GM12892 (cell line): ENCODE results near the gene MAPK14.

Experiments used
- POLR2AphosphoS5 ChIP-seq: IDR thresholded peaks from 2 replicates; pipeline ENCODE4 v1.6.1; 2011; ENCODE audit warnings: low read depth, low read length, control low read depth
- TAF1 ChIP-seq: IDR thresholded peaks from 2 replicates; pipeline ENCODE4 v1.6.1; 2011; ENCODE audit warnings: low read depth, mild to moderate bottlenecking, control low read depth, low read length, borderline replicate concordance

DNA sequence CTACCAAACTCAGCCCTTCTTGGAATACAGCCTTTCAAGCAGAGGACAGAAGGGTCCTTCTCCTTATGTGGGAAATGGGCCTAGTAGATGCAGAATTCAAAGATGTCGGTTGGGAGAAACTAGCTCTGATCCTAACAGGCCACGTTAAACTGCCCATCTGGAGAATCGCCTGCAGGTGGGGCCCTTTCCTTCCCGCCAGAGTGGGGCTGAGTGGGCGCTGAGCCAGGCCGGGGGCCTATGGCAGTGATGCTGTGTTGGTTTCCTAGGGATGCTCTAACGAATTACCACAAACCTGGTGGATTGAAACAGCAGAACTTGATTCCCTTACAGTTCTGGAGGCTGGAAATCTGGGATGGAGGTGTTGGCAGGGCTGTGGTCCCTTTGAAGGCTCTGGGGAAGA is 111.8 kb downstream of the MAPK14 start:
- no peak for TF ChIP-seq TAF1
- no peak for TF ChIP-seq POLR2AphosphoS5
